LNCaP clone FGC (cell line): Measurements from ENCODE around the gene GDI2.
"Not testable (repeated sequence)": the region's sequence is repeated elsewhere in the genome, so short reads cannot be mapped to it uniquely, and the experiment has no call there.

Experiments used
- DNase-seq: peaks from one replicate; pipeline ENCODE4 v3.0.0-alpha.2; 2011; ENCODE audit warnings: low read depth
- H3K4me3 ChIP-seq: 2 replicates; pipeline ENCODE4 v1.5.1; 2011; ENCODE audit warnings: mild to moderate bottlenecking, low read depth, low read length, control low read depth
- TF ChIP-seq, protein P1 (sequence below): IDR thresholded peaks from 2 replicates; pipeline ENCODE4 v1.5.1; 2012; ENCODE audit warnings: mild to moderate bottlenecking; ENCODE audit not compliant: control insufficient read depth, insufficient read depth; ENCODE audit errors: extremely low read depth

The GDI2 gene

DNA sequence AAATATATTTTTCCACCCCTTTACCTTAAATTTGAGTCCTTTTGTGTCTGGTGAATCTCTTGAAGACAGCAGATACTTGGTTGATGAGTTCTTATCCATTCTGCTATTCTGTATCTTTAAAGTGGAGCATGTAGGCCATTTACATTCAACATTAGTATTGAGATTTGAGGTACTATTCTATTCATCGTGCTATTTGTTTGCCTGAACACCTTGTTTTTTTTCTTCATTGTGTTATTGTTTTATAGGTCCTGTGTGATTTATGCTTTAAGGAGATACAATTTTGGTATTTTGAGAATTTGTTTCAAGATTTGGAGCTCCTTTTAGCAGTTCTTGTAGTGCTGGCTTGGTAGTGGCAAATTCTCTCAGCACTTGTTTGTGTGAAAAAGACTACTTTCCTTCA lies 29.9 kb downstream of the GDI2 start:
- no peak overlapping the region for H3K4me3 ChIP-seq
- no peak for DNase-seq
- TF ChIP-seq, protein P1, sequence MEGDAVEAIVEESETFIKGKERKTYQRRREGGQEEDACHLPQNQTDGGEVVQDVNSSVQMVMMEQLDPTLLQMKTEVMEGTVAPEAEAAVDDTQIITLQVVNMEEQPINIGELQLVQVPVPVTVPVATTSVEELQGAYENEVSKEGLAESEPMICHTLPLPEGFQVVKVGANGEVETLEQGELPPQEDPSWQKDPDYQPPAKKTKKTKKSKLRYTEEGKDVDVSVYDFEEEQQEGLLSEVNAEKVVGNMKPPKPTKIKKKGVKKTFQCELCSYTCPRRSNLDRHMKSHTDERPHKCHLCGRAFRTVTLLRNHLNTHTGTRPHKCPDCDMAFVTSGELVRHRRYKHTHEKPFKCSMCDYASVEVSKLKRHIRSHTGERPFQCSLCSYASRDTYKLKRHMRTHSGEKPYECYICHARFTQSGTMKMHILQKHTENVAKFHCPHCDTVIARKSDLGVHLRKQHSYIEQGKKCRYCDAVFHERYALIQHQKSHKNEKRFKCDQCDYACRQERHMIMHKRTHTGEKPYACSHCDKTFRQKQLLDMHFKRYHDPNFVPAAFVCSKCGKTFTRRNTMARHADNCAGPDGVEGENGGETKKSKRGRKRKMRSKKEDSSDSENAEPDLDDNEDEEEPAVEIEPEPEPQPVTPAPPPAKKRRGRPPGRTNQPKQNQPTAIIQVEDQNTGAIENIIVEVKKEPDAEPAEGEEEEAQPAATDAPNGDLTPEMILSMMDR = no peak

DNA sequence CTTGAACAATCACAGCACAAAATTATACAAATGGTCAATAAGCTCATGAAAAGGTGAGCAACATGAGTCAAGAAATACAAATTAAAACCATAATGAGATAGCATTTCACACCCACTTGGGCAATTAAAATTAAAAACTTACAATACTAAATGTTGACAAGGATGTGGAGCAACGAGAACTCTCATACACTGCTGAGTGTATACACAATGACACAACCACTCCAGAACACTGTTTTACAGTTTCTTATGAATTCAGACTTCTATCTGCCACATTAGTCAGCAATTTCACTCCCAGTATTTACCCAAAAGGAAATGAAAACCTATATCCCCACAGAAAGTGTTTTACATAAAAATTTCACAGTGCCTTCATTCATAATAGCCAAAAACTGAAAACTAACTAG lies 31.1 kb downstream of the GDI2 start:
- no peak overlapping the region for H3K4me3 ChIP-seq
- no peak for DNase-seq
- TF ChIP-seq, protein P1 = no peak

DNA sequence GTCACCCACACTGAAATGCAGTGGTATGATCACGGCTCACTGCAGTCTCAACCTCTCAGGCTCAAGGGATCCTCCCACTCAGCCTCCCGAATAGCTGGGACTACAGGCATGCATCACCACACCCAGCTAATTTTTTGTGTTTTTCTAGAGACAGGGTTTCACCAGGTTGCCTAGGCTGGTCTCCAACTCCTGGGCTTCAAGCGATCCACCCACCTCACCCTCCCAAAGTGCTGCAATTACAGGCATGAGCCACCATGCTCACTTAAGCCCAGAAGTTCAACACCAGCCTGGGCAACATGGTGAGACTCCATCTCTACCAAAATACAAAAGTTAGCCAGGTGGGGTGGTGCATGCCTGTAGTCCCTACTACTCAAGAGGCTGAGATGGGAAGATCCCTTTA lies 33.5 kb downstream of the GDI2 start:
- TF ChIP-seq, protein P1 = no peak
- DNase-seq = no peak
- H3K4me3 ChIP-seq = no peak overlapping the region

DNA sequence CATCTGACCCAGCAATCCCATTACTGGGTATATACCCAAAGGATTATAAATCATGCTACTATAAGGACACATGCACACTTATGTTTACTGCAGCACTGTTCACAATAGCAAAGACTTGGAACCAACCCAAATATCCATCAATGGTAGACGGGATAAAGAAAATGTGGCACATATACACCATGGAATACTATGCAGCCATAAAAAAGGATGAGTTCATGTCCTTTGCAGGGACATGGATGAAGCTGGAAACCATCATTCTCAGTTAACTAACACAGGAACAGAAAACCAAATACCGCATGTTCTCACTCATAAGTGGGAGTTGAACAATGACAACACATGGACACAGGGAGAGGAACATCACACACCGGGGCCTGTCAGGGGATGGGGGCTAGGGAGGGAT lies 35.5 kb downstream of the GDI2 start:
- not testable (repeated sequence) for H3K4me3 ChIP-seq, DNase-seq

DNA sequence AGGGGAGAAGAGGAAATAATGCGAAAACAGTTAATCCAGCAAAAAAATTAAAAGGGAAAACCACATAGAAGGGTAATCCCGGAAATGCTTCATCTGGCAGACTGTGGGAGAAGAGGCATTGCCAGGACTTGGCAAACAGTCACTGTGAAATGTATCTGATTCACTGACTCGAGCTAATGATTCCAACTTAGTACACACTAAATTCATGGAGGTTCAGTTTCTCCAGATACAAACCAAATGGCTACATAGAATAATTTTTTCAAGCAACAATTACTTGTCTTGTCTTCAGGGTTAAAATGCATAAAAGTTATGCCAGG lies 36.4 kb downstream of the GDI2 start:
- H3K4me3 ChIP-seq = no peak overlapping the region
- no peak for DNase-seq
- TF ChIP-seq, protein P1 = no peak

DNA sequence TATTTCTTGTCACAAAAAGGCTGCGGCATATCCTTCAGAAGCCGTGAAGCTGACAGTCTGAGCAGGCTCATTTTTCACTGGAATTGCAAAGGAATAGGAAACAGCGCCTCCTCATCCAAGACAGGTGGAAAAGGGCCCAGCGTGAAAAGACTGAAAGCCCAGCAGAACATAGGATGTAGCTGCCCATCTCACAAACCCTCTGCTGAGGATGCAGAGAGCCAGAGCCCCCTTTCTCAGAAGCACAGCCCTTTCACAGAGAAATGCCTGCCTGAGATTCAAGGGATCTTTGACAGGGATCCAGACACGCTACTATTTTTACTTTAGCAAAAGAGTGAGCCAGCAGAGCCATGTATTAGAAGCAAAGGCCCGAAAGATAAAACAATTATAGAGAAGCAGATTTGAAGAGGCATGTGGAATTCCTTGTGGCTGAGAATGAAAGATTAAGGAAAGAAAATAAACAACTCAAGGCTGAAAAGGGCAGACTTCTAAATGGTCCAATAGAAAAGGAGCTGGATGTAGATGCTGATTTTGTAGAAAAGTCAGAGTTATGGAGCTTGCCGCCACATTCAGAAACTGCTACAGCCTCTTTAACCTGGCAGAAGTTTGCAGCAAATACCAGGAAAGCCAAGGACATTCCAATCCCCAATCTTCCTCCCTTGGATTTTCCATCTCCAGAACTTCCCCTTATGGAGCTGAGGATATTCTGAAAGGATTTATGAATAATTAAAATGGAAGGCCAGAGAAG lies 36.9 kb downstream of the GDI2 start:
- no peak overlapping the region for H3K4me3 ChIP-seq
- no peak for DNase-seq
- TF ChIP-seq, protein P1 = no peak

DNA sequence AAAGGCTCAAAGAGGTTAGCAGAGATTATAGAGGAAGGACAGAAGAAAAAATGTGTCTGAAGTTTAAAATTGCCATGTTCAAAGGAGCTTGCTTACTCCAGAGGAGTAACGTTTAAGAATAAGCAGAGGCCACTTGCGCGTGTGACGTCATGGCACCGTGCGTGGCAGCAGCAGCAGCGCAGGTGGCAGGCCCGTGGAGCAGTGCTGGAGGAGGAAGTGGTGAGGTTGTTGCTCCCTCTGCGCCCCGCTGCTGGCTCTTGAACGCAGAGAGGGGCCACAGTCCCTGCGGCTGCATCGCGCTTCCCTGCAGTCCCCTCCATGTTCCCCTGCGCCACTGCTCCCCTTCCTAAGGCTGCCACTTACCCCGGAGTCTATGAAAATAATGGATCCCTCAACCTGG lies 37.5 kb downstream of the GDI2 start:
- TF ChIP-seq, protein P1 = no peak
- DNase-seq = no peak
- no peak overlapping the region for H3K4me3 ChIP-seq
